GDM1 (cell line): ENCODE data around the gene GABPB1.
"Not testable (repeated sequence)": the region's sequence is repeated elsewhere in the genome, so short reads cannot be mapped to it uniquely, and the experiment has no call there.

Source experiments
- DNase-seq: peaks from one replicate; lab custom pipeline; 2025; lab: John Stamatoyannopoulos, UW

Gene GABPB1

DNA sequence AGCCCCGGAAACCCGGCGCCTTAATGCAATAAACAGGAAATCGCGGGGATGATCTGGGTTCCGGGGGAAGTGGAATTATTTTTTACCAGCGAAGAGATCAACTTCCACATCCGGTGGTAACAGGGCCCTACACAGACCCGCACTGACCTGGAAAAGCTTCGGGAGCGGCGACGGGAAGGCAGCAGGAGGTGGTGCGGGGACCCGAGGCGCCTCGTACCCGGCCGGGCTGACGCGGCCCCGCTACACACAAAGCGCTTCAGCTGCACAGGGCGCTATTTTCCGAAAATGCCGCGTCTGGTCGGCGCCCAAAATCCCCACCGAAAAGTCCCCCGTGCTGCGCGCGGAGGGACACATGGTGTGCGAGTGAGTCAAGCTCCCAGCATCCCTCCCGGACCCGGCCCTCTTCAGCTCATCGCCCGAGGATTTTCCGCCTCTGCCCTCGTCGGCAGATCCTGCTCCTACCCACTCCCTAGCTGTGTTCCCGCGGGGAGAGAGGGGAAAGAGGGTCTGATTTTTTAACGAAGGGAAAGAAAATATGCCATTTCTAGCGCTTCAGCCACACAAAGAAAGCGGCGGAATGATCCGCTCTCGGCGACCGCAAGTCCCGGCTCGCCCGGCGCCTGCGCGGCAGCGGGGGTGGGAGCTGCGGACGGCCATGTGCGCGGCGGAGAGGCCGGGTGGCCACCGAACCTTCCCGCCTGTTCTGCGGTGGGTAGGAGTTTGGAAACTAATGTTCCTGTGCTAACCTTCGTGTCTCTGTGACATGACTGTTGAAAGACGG is at the start of gene GABPB1:
GABPB1 (minus strand) TSS at position 361 of the 781 bp plus-strand sequence. CDS start 45,400 bp downstream, outside the sequence.
- peak; percentile 89 for DNase-seq

DNA sequence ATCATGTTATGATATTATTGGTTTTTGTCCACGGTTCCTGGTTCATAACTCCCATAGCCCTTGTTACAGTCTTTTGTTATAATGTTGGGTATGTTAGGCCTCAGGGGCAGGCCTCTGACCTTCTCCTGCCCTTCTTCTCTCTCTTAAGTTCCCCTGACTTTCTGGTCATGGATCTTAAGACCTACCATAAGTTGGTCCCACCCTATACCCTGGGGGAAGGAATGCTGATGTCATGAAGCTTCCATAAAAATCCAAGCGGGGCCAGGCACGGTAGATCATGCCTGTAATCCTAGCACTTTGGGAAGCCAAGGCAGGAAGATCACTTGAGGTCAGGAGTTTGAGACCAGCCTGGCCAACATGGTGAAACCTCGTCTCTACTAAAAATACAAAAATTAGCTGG is 36.6 kb upstream of the GABPB1 start:
- DNase-seq = not testable (repeated sequence)

DNA sequence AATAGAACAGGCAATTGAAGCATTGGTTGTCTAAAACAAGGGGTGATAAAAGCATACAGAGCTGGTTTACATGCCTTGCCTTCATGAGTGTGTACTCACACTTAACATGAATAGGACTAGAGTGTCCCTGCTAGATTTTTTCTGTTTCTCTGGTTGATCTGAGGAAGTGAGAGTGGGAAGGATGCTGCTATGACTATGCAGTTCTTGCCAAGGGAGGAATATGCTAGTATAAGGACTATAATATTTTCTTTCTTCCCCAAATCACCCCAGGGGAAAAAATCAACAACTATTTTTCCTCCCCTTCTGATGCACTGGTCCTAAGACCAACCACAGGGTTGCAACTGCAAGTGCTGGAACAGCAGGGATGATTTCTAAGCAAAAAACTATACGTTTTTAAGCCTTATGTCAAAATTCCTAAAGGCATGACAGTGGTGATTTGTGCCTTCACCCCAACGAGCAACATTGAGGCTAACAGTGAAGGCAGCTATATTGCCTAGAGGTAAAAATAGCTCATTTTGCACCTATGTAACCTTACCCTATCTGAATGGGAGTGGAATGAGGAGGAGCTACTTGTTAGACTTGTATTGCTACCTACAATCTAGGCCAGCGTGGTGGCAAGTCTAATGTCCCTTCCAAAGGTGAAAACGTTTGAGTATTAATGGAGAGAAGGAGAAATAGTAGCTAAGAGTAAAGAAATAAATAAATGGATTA is 35.7 kb upstream of the GABPB1 start:
- peak; percentile 37 for DNase-seq

DNA sequence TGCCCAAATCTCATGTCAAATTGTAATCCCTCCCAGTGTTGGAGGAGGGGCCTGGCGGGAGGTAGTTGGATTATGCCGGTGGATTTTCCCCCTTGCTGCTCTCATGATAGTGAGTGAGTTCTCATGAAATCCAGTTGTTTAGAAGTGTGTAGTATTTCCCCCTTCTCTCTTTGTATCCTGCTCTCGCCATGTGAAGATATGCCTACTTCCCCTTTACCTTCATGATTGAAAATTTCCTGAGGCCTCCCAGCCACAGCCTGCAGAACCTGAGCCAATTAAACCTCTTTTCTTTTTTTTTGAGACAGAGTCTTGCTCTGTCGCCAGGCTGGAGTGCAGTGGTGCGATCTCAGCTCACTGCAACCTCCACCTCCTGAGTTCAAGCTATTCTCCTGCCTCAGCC is 27.4 kb upstream of the GABPB1 start:
- DNase-seq = peak; percentile 31

DNA sequence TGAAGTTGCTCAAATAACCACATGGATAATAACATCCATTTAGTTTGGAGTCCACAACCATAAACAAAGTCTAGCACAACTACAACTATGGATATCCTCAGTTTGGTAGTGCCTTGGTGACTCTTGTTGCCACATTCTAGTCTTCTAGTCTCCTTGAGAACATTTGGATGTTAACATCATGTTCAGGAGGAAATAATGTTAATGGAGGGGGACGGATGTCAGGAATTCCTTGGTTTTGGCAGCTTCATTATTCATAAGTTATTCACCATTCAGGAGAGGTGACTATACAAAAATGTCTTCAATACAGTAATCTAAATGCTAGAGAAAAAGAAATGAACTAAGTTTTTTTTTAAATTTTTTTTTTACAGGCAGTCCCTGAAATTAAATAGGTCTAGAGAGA is 26.4 kb upstream of the GABPB1 start:
- DNase-seq = no peak

DNA sequence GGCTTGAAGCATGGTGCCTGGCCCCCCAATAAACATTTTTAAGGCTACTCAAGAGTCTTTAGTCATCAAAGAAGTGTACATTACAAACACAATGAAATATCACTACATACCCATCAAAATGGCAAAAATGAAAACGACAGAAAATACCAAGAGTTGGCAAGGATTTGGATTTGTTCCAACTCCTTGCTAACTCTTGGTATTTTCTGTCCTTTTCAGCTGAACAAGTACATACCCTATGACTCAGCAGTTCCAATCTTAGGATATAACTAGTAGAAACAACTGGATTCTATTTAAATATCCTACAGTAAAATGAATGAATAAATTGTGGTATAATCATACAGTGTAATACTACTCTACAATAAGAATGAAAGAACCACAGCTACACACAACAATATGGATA is 25.1 kb upstream of the GABPB1 start:
- no peak for DNase-seq

DNA sequence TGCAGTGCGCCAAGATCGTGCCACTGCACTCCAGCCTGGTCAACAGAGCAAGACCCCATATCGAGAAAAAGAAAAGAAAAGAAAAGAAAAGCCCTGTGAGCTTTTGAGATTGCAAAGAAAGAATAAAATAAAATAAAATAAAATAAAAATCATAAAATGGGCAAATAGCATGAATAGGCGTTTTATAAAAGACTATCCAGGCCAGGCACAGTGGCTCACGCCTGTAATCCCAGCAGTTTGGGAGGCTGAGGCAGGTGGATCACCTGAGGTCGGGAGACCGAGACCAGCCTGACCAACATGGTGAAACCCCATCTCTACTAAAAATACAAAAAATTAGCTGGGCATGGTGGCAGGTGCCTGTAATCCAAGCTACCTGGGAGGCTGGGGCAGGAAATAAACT is 24.4 kb upstream of the GABPB1 start:
- DNase-seq = not testable (repeated sequence)

DNA sequence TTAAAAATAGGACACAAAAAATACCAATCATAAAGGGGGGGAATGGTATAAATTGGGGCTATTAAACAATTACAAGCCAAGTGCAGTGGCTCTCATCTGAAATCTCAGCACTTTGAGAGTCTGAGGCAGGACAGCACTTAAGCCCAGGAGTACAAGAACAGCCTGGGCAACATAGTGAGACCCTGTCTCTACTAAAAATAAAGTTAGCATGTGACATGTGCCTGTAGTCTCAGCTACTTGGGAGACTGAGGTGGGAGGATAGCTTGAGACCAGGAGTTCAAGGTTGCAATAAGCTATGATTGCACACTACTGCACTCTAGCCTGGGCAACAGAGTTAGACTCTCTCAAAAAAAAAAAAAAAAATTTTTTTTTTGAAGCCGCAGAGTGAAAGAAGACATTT is 23.8 kb upstream of the GABPB1 start:
- DNase-seq = no peak

DNA sequence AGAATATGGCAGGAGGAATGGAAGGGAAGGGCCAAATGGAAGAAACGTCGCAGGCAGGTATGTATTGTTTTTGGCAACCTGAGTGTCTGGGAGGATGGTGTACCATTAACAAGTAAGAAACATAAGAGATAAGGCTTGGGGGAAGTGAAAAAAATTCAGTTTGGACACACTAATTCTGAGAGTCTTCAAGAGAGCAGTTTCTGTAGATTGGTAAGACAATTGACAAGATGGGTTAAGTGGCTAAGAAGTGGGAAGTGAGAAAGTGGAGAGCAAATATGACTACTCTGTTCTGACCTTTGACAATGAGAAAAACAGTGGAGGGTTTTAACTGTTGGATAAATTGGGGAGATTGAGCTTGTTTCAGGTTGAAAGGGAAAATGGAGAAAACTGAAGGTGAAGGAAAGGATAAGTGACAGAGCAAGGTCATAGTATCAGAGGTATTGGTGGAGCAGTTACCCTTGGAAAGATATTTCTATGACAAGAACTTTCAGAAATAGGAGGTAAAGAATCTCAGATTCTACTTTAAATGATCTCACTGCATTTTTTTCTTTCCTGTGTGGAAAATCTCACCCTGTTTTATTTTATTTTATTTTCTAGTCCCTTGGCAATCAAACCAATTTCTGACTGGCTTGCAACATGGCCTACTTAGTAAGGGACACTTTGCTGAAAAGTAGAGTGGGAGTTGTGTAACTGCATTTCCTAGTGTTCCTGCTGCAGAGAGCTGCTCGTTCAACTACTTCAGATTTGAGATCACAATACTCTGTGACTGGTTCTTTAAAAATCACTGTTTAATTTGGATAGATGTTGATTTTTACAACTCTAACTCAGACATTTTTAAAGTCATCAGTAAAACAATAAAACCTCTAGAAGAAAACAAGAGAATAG is 23.1 kb upstream of the GABPB1 start:
- no peak for DNase-seq

DNA sequence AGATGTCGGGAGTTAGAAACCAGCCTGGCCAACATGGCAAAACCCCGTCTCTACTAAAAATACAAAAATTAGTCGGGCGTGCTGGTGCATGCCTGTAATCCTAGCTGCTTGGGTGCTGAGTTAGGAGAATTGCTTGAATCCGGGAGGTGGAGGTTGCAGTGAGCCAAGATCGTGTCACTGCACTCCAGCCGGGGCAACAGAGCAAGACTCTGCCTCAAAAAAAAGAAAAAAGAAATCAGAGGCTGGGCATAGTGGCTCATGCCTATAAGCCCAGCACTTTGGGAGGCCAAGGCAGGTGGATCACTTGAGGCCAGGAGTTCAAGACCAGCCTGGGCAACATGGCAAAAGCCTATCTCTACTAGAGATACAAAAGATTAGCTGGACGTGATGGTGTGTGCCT is 14.6 kb upstream of the GABPB1 start:
- not testable (repeated sequence) for DNase-seq

DNA sequence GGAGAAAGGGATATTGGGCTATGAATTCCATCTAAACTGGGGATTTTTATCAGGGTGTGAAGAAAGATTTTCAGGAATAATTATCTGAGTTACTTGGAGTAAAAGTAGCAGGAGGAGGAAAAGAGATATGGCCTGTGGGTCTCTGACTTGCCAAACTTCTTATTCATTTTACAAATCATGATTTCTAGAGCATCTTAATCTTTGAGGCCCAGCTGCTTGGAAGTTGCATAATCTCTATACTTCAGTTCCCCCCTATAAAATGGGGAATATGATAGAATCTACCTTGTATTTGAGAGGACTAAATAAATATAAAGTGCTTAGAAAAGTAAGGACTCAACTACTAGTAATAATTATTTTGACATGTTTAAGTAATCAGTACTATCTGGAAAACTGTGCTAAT is 11.0 kb upstream of the GABPB1 start:
- no peak for DNase-seq

DNA sequence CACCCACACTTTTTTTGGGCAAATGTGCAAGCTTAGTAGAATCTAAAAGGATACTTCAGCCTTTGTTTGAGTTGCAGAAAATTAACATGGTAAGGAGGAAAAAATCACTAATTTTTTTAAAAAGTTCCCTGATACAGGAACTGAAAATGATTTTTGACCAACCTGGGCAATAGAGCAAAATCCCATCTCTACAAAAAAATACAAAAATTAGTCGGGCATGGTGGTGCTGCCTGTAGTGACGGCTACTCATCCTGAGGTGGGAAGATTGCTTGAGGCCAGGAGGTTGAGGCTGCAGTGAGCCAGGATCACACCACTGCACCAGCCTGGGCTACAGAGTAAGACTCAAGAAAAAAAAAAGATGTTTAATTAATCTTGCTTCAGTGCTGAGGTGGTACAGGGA is 10.6 kb upstream of the GABPB1 start:
- no peak for DNase-seq

DNA sequence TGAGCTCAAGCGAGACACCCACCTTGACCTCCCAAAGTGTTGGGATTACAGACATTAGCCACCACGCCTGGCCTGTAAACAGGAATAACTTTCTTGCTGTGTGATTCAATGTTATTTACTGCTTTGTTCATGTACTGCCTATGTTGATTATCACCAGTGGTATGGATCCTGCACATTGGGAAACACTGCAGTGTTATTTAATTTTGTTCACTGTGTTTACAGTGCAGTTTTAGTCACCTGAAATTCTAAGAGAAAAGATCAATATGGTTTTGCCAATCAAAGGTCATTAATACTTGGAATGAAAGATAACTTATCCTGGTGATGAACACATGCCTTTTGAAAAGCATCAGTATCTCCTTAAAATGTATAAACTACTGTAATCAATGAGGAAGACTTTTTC is 8.6 kb upstream of the GABPB1 start:
- DNase-seq = no peak

DNA sequence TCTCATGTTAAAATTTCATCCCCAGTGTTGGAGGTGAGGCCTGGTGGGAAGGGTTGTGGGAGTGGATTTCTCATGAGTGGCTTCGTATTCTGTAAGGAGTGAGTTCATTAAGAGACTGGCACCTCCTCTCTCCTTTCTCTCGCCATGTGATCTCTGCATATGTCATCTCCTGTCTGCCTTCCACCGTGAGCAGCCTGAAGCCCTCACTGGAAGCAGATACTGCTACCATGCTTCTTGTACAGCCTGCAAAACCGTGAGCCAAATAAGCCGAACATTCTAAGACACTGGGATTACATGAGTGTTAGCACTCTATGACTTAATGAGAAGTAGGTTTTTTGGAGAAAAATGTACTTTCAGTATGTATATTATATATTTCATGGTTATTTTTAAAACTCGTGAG is 6.8 kb upstream of the GABPB1 start:
- no peak for DNase-seq

DNA sequence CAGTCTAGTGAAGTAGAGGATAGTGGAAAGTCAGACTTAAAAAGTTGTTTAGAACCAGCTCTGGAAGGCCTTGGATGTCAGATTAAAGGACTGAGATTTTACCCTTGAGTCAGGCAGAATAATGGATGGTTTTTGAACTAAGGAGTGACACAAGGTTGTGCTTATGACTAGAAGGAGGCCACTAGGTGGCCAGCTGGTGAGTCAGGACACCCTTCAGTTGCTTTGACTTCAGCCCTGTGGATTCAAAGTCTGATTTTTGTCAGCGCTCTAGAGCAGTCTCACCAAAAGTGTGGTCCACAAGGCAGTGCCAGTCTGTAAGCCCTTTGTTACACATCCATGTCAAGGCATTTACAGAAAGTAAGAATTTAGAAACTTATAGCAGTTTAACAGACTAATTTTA is 3.8 kb upstream of the GABPB1 start:
- DNase-seq = peak; percentile 22

DNA sequence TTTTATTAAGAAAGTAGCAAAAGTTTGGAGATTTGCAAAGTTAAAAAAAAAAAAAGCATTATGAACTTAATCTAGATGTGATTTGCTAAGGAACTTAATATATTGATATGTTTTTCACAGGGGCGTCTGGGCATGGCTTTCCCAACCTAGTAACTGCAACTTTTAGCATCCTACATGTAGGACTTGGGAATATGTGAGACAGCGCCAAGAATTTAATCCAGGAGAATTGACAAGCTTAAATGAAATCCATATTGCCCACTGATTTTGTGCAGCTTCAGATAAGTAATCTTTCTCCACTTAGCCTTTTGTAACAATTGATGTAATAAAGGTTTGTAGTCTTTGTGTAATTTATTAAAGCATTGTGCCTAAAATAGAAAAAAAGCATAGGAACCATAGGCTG is 982 bp upstream of the GABPB1 start:
- no peak for DNase-seq

DNA sequence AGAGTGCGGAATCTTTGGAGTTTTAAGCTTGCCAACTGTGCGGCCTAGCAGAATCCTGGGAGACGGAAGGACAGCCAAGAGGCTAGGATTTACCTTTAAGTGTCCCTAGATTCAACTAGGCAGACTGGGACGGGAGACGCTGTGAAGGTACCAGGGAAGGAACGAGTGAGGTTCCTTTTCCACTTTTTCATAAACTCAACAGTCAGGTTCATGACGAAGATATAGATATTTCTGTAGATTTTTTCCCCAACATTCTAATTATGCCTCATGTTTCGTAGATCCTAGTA is 564 bp upstream of the GABPB1 start:
- DNase-seq = no peak

DNA sequence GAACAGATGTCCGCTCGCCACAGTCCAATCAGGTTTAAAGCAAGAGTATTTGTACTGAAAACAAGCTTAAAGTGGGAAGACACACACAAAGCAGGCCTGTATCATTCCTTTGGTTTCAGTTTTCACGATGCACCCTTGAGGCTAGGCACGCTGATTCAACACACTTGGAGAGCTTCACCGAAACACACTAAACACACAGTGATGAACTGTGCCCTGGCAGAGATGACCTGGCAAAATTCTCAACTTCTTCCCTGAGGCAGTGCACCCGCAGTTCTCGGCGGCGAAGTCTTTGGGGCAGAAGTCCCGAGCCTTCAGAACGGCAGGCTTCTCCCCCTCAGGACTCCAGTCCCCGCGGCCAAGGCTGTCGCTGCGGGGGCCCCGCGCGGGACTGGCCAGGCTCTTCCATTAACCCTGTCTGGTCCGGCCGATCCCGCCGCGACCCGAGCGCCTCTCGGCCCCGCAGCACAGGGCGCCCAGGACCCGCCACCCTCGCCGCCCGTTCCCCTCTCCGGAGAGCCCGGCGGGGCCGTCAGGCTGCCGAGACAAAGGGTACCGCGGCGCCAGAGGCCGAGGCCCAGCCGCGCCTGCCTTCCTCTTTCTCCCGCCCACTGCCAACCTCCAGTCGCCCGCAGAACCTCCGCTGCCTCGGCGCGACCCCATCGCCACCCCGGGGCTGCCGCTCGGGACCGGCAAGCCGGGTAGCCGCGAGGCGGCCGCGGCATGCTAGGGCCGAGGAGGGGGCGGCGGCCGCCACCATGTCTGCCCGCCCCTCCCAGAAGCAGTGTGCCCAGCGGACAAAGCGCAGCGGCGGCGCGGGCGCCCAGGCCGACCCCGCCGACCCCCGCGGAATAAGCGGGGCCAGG is 792 bp downstream of the GABPB1 start:
- peak; percentile 58 for DNase-seq

DNA sequence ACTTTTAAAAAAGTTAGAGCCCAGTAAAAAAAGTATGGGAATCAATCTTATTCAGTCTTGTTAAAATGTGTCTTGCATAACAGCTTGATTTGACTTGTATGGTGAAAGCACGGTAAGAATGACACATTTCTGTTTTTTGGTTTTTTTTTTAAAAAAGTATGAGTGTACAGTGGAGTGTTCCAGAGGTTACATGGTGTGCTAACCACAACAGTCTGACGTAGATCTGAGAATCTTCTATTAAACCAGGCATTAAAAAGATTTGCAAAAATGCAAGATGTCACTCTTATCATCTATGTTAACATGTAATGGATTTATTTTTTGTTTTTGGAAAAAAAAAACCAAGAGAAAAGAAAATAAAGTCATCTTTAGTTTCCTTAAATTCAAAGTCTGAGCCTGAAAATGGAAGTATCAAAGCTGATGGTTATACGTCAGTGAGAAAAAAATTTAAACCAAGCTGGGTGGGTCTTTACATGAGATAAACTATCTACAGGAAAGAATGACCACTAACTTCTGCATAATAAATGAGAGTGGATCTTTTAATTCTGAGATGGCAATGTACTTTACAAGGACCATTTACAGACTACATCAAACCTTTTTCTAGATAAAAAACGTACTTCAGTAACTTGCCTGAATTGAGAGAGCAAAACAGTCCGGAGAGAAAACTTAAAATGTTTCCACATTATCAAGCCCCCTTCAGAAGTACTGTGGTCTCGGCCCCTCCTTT is 1.6 kb downstream of the GABPB1 start:
- DNase-seq = no peak

DNA sequence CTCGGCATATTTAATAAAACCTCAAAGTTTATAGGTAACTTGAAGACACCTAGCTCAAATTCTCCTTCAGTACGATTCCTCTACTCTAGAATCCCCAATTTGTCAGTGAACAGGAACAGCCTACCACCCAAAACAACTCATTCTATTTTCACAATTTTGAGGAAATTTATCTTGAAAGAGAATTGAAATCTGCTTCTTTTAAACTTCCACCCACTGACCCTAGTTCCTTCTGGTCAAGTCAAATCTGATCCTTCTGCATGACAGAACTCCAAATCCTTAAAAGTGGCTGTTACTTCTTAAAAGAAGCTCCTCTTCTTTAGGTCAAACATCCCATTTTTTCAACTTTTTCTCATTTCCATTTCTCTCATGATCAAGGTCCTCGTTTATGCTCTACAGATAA is 4.4 kb downstream of the GABPB1 start:
- DNase-seq = no peak

DNA sequence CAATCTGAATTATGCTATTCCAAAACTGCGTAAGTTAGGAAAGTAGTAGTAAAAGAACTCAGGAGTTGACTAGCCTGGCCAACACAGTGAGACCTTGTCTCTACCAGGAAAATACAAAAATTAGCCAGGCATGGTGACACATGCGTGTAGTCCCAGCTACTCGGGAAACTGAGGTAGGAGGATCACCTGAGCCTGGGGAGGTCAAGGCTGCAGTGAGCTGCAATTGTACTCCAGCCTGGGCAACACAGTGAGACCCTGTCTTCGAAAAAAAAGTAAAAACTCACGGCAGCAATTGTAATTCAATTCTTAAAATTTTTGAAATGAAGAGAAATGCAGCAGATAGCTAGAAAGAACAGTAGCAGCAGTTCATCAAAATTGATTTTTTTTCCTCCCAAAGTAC is 9.7 kb downstream of the GABPB1 start:
- DNase-seq = no peak
